Activated CD4-positive, alpha-beta T cell treated with anti-CD3 and anti-CD28 coated beads, Interleukin-2, Interleukin-4, amounts not matched to agents 100 ng/mL and 50 ng/mL, durations not matched to agents 16 hours and 8 hours (primary cell): ENCODE measurements around the gene OR6N2.

Experiments used
- DNase-seq: peaks from one replicate; pipeline ENCODE4 v3.0.0-alpha.2; 2020; ENCODE audit warnings: low spot score

OR6N2 gene

GRCh38 chr1:158754420-158754819 lies 26.6 kb downstream of the OR6N2 start, which contains the start of gene OR6K6:
Gene OR6K6, plus strand, starts transcription at chr1:158754720. Its CDS starts 168 bp downstream, at chr1:158754888.
- no peak for DNase-seq

DNA sequence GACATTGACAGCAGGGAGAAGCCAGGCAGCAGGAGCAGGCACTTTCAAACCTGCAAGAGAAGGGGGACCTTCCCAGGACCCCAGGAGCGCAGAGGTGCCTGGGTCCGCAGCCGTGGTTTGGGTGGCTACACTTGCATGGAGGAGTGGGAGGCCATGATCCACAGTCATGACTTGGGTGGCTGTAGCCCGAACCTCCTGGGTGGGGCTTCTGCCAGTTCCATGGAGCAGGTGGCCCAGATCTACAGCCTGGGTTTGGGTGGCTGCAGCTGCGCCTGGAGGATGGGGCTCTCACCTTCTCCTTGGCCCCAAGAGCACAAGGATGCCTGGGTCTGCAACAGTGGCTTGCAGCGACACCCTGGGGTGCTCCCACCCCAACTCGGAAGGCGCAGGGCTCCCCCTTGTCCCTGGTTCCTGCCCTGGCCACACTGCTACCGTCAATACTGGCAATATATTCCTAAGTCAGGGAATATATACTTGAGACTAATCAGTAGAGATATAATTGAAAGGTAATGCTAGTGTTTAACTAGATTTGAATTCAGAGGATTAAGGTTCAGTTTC lies 28.8 kb downstream of the OR6N2 start:
- DNase-seq: no peak

DNA sequence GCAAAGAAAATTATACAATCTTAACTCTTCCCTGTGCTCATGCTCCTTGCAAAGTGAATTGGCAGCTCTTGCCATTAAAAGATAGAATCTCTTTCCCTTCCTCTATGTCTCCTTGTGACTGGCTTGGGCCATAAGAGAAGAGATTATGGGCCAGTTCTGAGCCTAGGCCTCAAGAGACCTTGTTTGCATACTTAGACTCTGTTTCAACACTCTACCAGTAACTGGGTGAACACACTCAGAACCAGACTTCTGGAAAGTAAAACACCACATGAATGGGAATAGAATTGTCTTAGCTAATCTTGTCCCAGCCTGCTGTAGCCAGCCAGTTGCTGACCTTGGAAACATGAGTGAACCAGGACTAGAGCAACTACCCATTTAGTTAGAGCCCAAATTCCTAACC lies 45.2 kb downstream of the OR6N2 start:
- no peak for DNase-seq

DNA sequence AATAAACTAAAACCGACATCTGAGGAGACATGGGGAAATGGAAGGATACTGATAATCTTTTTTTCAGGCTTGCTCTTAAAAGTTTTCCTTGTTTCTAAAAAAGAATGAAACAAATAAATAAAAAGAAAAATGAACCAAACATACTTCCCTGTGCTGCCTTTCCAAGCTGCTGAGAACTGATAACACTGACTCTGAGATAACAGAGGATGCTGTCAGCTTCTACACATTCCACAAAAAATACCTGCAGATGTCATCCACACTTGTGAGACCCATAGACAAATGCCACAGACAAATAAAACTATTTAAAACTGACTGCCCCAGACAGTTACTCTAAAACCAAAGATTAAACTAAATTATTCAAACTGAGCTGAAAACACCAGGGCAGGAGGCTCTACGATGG lies 48.5 kb downstream of the OR6N2 start:
- no peak for DNase-seq

- DNase-seq: no peak
Measured at GRCh38 chr1:158731707-158732106, 49.3 kb downstream of the OR6N2 start.

DNA sequence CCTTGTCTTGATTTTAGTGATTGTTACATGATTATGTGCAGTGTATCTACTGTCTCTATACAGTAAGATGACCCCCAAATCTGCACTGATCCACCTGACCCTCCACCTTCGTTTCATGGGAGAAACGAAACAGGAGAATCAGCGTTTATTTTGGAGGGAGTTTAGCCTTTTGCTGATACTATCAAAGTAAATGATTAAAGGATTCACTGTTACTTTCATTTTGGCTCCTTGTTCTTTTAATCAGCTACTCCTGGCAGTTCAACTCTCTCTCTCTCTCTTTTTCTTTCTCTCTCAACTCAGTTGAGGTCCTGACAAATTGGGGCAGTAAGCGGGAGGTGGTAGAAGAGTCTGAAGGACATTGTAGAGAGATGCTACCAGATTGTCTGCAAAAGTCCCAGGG lies 50.6 kb downstream of the OR6N2 start:
- DNase-seq: no peak

GRCh38 chr1:158728510-158729225 lies 52.3 kb downstream of the OR6N2 start:
- no peak for DNase-seq

- DNase-seq: no peak
Measured at GRCh38 chr1:158724442-158724841, 56.6 kb downstream of the OR6N2 start.
